Neuronal stem cell (in vitro differentiated cells): Measurements from ENCODE around the gene C2CD3.

ENCODE experiments used
- DNase-seq: peaks from one replicate; pipeline ENCODE4 v3.0.0-alpha.2; 2013; ENCODE audit warnings: low spot score
- H2AFZ ChIP-seq: one replicate; pipeline ENCODE4 v1.6.1; 2013; ENCODE audit warnings: mild to moderate bottlenecking, low read length, inconsistent platforms
- H2AK5ac ChIP-seq: 2 replicates; pipeline ENCODE4 v1.6.1; 2013; ENCODE audit warnings: low read depth, mild to moderate bottlenecking, inconsistent platforms, low read length, moderate library complexity, mixed read lengths
- H2BK120ac ChIP-seq: 2 replicates; pipeline ENCODE4 v1.6.1; 2013; ENCODE audit warnings: low read depth, mild to moderate bottlenecking, inconsistent platforms, low read length, moderate library complexity, mixed read lengths
- H2BK12ac ChIP-seq: one replicate; pipeline ENCODE4 v1.6.1; 2013; ENCODE audit warnings: low read length, inconsistent platforms
- H2BK15ac ChIP-seq: 2 replicates; pipeline ENCODE4 v1.6.1; 2013; ENCODE audit warnings: mild to moderate bottlenecking, low read length, inconsistent platforms, mixed read lengths
- H2BK5ac ChIP-seq: one replicate; pipeline ENCODE4 v1.6.1; 2013; ENCODE audit warnings: inconsistent platforms, mild to moderate bottlenecking, low read length, moderate library complexity
- H3K14ac ChIP-seq: one replicate; pipeline ENCODE4 v1.6.1; 2013; ENCODE audit warnings: low read length, inconsistent platforms
- H3K18ac ChIP-seq: 2 replicates; pipeline ENCODE4 v1.6.1; 2013; ENCODE audit warnings: low read length, inconsistent platforms
- H3K23ac ChIP-seq: 2 replicates; pipeline ENCODE4 v1.6.1; 2013; ENCODE audit warnings: low read depth, mild to moderate bottlenecking, mixed read lengths, low read length, inconsistent platforms; ENCODE audit not compliant: poor library complexity
- H3K27ac ChIP-seq: replicated peaks from 3 replicates; pipeline ENCODE4 v1.5.1; 2013; ENCODE audit warnings: low read length, inconsistent platforms
- H3K27me3 ChIP-seq, 3 experiments: 2 replicates each; pipeline ENCODE4 v1.6.1; 2013; ENCODE audit warnings: low read length in 3 of 3, mild to moderate bottlenecking in 2 of 3, inconsistent platforms in 1 of 3, low read depth in 1 of 3, mixed read lengths in 1 of 3, moderate library complexity in 1 of 3; ENCODE audit not compliant: control insufficient read depth in 3 of 3, insufficient read depth in 3 of 3
- H3K36me3 ChIP-seq, 2 donors: replicated peaks in 1 of 2; 2 replicates each; pipeline ENCODE4 v1.6.1; 2013; ENCODE audit warnings: low read length in 2 of 2; ENCODE audit not compliant: control insufficient read depth in 2 of 2, insufficient read depth in 2 of 2
- H3K4ac ChIP-seq: 2 replicates; pipeline ENCODE4 v1.6.1; 2013; ENCODE audit warnings: inconsistent platforms, mild to moderate bottlenecking, low read length, moderate library complexity
- H3K4me1 ChIP-seq, 2 donors: 1 replicate in 1 of 2; 2 replicates in 1 of 2; pipeline ENCODE4 v1.6.1; 2013; ENCODE audit warnings: low read length in 2 of 2, low read depth in 1 of 2; ENCODE audit not compliant: control insufficient read depth in 2 of 2, insufficient read depth in 1 of 2
- H3K4me2 ChIP-seq: one replicate; pipeline ENCODE4 v1.6.1; 2013; ENCODE audit warnings: mild to moderate bottlenecking, low read length, inconsistent platforms; ENCODE audit not compliant: insufficient read depth, poor library complexity, severe bottlenecking
- H3K4me3 ChIP-seq, 2 donors: 2 replicates each; pipeline ENCODE4 v1.5.1; 2013; ENCODE audit warnings: low read length in 2 of 2, mild to moderate bottlenecking in 2 of 2, inconsistent platforms in 1 of 2, moderate library complexity in 1 of 2
- H3K79me1 ChIP-seq: one replicate; pipeline ENCODE4 v1.6.1; 2013; ENCODE audit warnings: low read depth, mild to moderate bottlenecking, inconsistent platforms, low read length, moderate library complexity
- H3K9ac ChIP-seq: one replicate; pipeline ENCODE4 v1.6.1; 2013; ENCODE audit warnings: mild to moderate bottlenecking, low read depth, low read length, inconsistent platforms; ENCODE audit not compliant: poor library complexity
- H3K9me3 ChIP-seq, 2 donors: replicated peaks in 1 of 2; 2 replicates each; pipeline versions ENCODE3 to v1.6.1; 2013; ENCODE audit warnings: low read length in 2 of 2, mild to moderate bottlenecking in 2 of 2, inconsistent platforms in 1 of 2, low read depth in 1 of 2, mixed read lengths in 1 of 2, moderate library complexity in 1 of 2; ENCODE audit not compliant: control insufficient read depth in 2 of 2, insufficient read depth in 1 of 2
- H4K8ac ChIP-seq: one replicate; pipeline ENCODE4 v1.6.1; 2013; ENCODE audit warnings: low read depth, mild to moderate bottlenecking, inconsistent platforms, low read length, moderate library complexity
- H4K91ac ChIP-seq: one replicate; pipeline ENCODE4 v1.6.1; 2013; ENCODE audit warnings: low read length, low read depth, mild to moderate bottlenecking, inconsistent platforms; ENCODE audit not compliant: poor library complexity
- WGBS, 2 donors: extraction: QIAGEN DNeasy Blood & Tissue Kit; methylation state at CpG; one replicate each; pipeline ENCODE4 v1.1.7; 2013; ENCODE audit warnings: missing lambda C conversion rate in 2 of 2, mixed read lengths in 1 of 2; ENCODE audit not compliant: insufficient read length in 2 of 2, insufficient replicate concordance in 1 of 2; ENCODE audit errors: extremely low coverage in 2 of 2; 5-methylcytosine and 5-hydroxymethylcytosine counted together

Gene C2CD3

DNA sequence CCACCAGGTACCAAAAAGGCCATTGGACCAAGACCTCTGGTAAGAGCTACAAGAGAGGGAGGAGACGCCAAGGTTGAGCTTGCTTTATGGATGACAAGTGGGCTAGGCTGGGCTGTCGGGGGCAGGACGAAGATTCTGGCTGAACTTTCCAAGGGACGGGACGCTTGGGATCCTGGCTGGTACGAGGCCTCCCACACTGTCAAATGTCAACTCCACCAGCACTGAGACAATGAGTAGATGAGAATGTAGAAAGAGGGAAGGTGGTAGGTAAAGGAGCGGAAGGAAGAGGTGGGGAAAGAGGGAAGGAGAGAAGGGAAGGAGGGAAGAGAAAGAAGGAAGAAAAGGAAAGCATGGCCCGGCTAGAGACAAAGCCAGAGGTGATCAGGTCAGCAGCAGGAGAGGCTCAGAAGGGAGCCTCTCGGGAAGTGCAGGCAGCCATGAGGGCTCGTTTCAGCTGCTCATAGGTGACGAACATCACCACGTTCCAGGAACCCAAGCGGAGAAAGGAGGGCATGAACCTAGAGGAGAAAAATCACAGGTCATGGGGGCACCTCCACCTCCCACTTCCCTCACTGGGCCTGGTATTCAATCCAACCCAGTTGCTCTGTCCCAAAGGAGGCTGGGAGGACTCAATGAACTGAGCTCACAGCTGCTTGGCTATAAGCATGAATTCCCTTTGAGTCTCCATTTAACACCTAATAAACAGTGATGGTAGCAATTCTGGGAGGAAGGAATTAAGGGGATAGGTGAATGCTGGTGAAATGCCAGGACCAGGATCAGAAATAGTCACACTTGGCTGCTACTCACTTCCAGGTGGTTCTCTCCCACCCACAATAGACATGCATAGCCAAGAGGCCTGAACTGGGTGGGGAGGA is 196.0 kb downstream of the C2CD3 start:
- 100% methylated on average over 1 of the region's 13 CpGs for WGBS, 2 donors
- no peak for DNase-seq
- Histone ChIP-seq H4K8ac (no peak overlapping the region), H2BK5ac (no peak overlapping the region), H3K9ac (no peak overlapping the region), H2BK12ac (no peak overlapping the region), H2AFZ (no peak overlapping the region), H4K91ac (no peak overlapping the region), H2AK5ac (no peak overlapping the region), H3K36me3 (peaks cover 43 to 55% of the 10 kb centered on the region in 2 donors), H3K27ac (no peak overlapping the region), H3K27me3 (no peaks in the 10 kb centered on the region), H3K79me1 (no peaks in the 10 kb centered on the region), H3K4me1 (peaks cover 0 to 5% of the 10 kb centered on the region in 2 donors), H3K4me3 (no peak overlapping the region), H3K9me3 (no peaks in the 10 kb centered on the region), H3K4ac (no peak overlapping the region), H3K18ac (no peak overlapping the region), H2BK120ac (no peak overlapping the region), H3K4me2 (no peak overlapping the region), H3K14ac (no peak overlapping the region), H2BK15ac (no peak overlapping the region), H3K23ac (no peak overlapping the region)

DNA sequence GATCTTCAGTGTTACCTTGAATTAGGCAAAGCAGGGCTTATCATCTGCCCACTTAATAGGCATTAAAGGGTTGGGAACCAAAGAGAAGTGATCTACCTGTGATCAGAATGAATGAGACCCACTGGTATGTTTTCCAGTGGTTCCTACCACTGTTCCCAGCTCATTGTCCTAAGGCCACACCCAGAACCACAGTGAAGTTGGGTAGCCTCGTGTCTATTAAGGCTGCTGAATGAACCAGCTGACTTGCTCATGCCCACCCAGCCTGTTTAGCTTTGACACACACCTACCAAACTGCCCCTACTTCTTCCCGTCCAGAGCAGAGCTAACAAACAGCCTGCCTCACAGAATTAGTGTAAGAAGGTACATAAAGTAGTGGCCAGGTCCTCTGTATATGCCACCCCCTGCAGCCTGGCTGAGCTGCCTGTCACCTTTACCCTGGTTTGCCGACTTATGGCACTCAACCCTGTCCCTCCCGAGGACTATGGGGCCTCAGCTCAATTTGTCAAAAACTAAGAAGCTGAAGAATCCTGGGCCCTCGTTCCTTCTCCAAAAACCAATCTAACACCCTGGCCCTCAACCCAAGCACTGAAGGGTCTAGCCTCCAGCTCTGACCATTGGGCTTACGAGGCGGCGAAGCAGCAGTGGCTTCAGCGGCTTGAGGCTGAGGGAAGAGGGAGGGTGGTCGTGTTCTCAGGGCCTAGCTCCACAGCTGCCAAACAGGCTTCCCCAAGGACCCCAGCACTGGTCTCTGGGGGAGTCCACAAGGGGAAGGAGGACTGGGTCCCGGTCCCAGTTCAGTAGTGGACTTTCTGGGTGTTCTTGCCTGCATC is 198.0 kb downstream of the C2CD3 start:
- Histone ChIP-seq H3K4ac (no peak overlapping the region), H3K79me1 (no peaks in the 10 kb centered on the region), H3K18ac (no peak overlapping the region), H3K4me2 (no peak overlapping the region), H2BK5ac (no peak overlapping the region), H4K8ac (no peak overlapping the region), H3K36me3 (peaks cover 30 to 35% of the 10 kb centered on the region in 2 donors), H3K23ac (no peak overlapping the region), H3K14ac (no peak overlapping the region), H2AK5ac (no peak overlapping the region), H3K27me3 (no peaks in the 10 kb centered on the region), H4K91ac (no peak overlapping the region), H3K9ac (no peak overlapping the region), H3K27ac (no peak overlapping the region), H2AFZ (no peak overlapping the region), H2BK120ac (no peak overlapping the region), H2BK15ac (no peak overlapping the region), H2BK12ac (no peak overlapping the region), H3K4me1 (peaks cover 0 to 2% of the 10 kb centered on the region in 2 donors), H3K4me3 (no peak overlapping the region), H3K9me3 (no peaks in the 10 kb centered on the region)
- no CpG with 5 or more reads among the region's 11 CpGs for WGBS, 2 donors
- DNase-seq: no peak

DNA sequence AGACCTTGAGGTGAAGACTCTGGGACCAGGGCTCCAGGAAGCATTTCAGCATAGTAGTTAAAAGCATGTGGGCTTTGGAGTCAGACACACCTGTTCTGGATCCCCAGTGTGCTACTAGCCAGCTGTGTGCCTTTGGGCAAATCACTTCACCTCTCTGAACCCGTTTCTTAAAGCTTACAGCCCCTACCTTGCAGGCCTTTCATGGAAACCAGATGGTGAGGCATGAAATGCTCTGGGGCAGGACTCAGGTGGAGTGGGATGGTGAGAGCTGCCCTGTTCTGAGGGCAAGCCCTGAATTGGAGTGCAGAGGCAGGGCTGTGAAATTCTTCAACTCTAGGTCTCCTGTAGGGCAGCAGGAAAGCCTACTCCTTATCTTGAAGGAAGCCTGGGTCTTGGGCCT is 198.6 kb downstream of the C2CD3 start:
- WGBS, 2 donors: no CpG with 5 or more reads among the region's 1 CpG
- Histone ChIP-seq H3K18ac (no peak overlapping the region), H2BK15ac (no peak overlapping the region), H3K4me1 (no peaks in the 10 kb centered on the region), H4K91ac (no peak overlapping the region), H2BK12ac (no peak overlapping the region), H3K36me3 (peaks cover 24 to 29% of the 10 kb centered on the region in 2 donors), H2AFZ (no peak overlapping the region), H2BK5ac (no peak overlapping the region), H3K27ac (no peak overlapping the region), H3K14ac (no peak overlapping the region), H3K4me2 (no peak overlapping the region), H3K23ac (no peak overlapping the region), H2BK120ac (no peak overlapping the region), H3K9ac (no peak overlapping the region), H3K27me3 (no peaks in the 10 kb centered on the region), H3K4ac (no peak overlapping the region), H4K8ac (no peak overlapping the region), H3K79me1 (no peaks in the 10 kb centered on the region), H3K9me3 (no peaks in the 10 kb centered on the region), H3K4me3 (no peak overlapping the region), H2AK5ac (no peak overlapping the region)
- no peak for DNase-seq

DNA sequence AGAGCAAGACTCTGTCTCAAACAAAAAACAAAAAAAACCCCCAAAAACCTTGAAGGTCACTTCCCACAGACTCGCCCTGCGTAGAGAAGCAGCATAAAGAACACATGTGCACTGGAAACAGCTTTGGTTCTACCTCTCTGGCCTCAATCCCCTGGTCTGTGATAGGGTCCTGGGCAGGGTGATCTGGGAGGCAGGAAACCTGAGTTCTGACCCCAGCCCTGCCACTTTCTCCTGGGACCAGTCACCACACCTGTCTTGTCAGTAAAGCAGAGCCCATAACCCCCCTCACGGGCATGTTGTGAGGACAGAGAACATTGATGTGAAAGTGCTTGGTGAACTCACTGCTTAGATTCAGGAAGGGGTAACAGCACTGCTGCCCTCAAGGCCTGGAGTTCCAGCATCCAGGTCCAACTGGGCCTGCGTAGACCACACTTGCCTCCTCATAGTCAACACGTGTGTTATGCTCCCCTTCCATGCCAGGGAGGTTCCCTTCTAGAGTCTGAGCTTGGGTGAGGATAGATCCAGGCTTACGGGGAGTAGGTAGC is 199.6 kb downstream of the C2CD3 start:
- Histone ChIP-seq H3K4ac (no peak overlapping the region), H3K79me1 (no peaks in the 10 kb centered on the region), H2BK15ac (no peak overlapping the region), H3K4me3 (no peak overlapping the region), H3K27ac (no peak overlapping the region), H2AFZ (no peak overlapping the region), H2BK5ac (peak overlapping the region; percentile 19), H2BK120ac (no peak overlapping the region), H3K36me3 (peaks cover 16 to 20% of the 10 kb centered on the region in 2 donors), H3K14ac (no peak overlapping the region), H4K91ac (no peak overlapping the region), H3K9me3 (no peaks in the 10 kb centered on the region), H3K9ac (no peak overlapping the region), H3K4me1 (no peaks in the 10 kb centered on the region), H3K4me2 (no peak overlapping the region), H3K27me3 (no peaks in the 10 kb centered on the region), H4K8ac (no peak overlapping the region), H2BK12ac (no peak overlapping the region), H3K23ac (peak overlapping the region; percentile 88), H2AK5ac (no peak overlapping the region), H3K18ac (no peak overlapping the region)
- WGBS, 2 donors: no CpG with 5 or more reads among the region's 6 CpGs
- DNase-seq: no peak
